HepG2 (cell line): ENCODE results near the gene ARHGAP12. TPM values are rescaled to one million over a fixed set of nuclear protein-coding genes. Genes with fewer than 3 reads are reported as not detected.

Experiments used
- ARID3A ChIP-seq: IDR thresholded peaks from 2 replicates; pipeline ENCODE4 v1.6.1; 2012; ENCODE audit warnings: low read depth, low read length, improper control_type of control experiment
- ATF1 ChIP-seq: IDR thresholded peaks from 2 replicates; pipeline ENCODE4 v1.6.1; 2016; ENCODE audit warnings: mild to moderate bottlenecking, control low read depth
- CENPBD1 ChIP-seq: sonication (generic); formaldehyde crosslinking; IDR thresholded peaks from 2 replicates; pipeline ENCODE4 v1.8.0; 2022; ENCODE audit warnings: missing genetic modification reagents, low read depth, mild to moderate bottlenecking, borderline replicate concordance
- DDIT3 ChIP-seq: sonication (generic); formaldehyde crosslinking; IDR thresholded peaks from 2 replicates; pipeline ENCODE4 v1.4.0; 2020; ENCODE audit warnings: mild to moderate bottlenecking, missing genetic modification reagents
- DZIP1 ChIP-seq: sonication (generic); formaldehyde crosslinking; IDR thresholded peaks from 2 replicates; pipeline ENCODE4 v1.5.0; 2020; ENCODE audit warnings: mild to moderate bottlenecking, missing genetic modification reagents
- ETV5 ChIP-seq: IDR thresholded peaks from 2 replicates; pipeline ENCODE4 v1.6.1; 2018; ENCODE audit warnings: missing biosample characterization, missing genetic modification reagents, inconsistent platforms, borderline replicate concordance
- PHF20 ChIP-seq: sonication (generic); formaldehyde crosslinking; IDR thresholded peaks from 2 replicates; pipeline ENCODE4 v1.5.0; 2020; ENCODE audit warnings: mild to moderate bottlenecking, missing genetic modification reagents
- SRF ChIP-seq: IDR thresholded peaks from 2 replicates; pipeline ENCODE4 v1.6.1; 2011; ENCODE audit warnings: mild to moderate bottlenecking, low read depth, low read length, moderate library complexity
- ZIK1 ChIP-seq: sonication (generic); formaldehyde crosslinking; IDR thresholded peaks from 2 replicates; pipeline ENCODE4 v1.5.0; 2020; ENCODE audit warnings: mild to moderate bottlenecking, low read depth, missing genetic modification reagents, borderline replicate concordance
- ZNF232 ChIP-seq: sonication (generic); formaldehyde crosslinking; IDR thresholded peaks from 2 replicates; pipeline ENCODE4 v1.4.0; 2020; ENCODE audit warnings: missing genetic modification reagents, borderline replicate concordance
- ZNF281 ChIP-seq: sonication (generic); formaldehyde crosslinking; IDR thresholded peaks from 2 replicates; pipeline ENCODE4 v1.4.0; 2020; ENCODE audit warnings: missing genetic modification reagents, borderline replicate concordance
- ZNF543 ChIP-seq: sonication (generic); formaldehyde crosslinking; IDR thresholded peaks from 2 replicates; pipeline ENCODE4 v1.4.0; 2020; ENCODE audit warnings: mild to moderate bottlenecking, missing genetic modification reagents
- ZNF619 ChIP-seq: sonication (generic); formaldehyde crosslinking; IDR thresholded peaks from 2 replicates; pipeline ENCODE4 v1.4.0; 2020; ENCODE audit warnings: mild to moderate bottlenecking, missing genetic modification reagents
- ZNF709 ChIP-seq: sonication (generic); formaldehyde crosslinking; IDR thresholded peaks from 2 replicates; pipeline ENCODE4 v1.5.0; 2020; ENCODE audit warnings: mild to moderate bottlenecking, missing genetic modification reagents
- ZNF770 ChIP-seq: sonication (generic); formaldehyde crosslinking; IDR thresholded peaks from 2 replicates; pipeline ENCODE4 v1.5.0; 2020; ENCODE audit warnings: mild to moderate bottlenecking, missing genetic modification reagents
- ZSCAN30 ChIP-seq: sonication (generic); formaldehyde crosslinking; IDR thresholded peaks from 2 replicates; pipeline ENCODE4 v1.5.0; 2020; ENCODE audit warnings: mild to moderate bottlenecking, missing genetic modification reagents
- polyA plus RNA-seq, 8 experiments: library from polyadenylated mRNA; depleted of rRNA in 3 of 8; stranded (reverse) in 7 of 8; unstranded in 1 of 8; fragments of >200 nt; fragmentation: Illumina TruSeq in 4 of 8; extraction: Trizol in 4 of 8; gene quantifications; 2 replicates each; pipeline versions ENCODE4 v1.2.1 to v1.2.3, GENCODE V29; 2011 to 2016; ENCODE audit warnings: low read depth in 4 of 8, missing spikeins in 1 of 8, mixed read lengths in 1 of 8; ENCODE audit not compliant: insufficient read depth in 1 of 8
- total RNA-seq, 5 experiments: library from RNA; depleted of rRNA; stranded (reverse); fragments of >200 nt; fragmentation: Illumina TruSeq; extraction: Trizol; gene quantifications; 2 replicates each; pipeline ENCODE4 v1.2.3, GENCODE V29; 2016; ENCODE audit warnings: low read depth in 1 of 5

The ARHGAP12 gene
- total and polyA plus RNA-seq, 2 of the 13 experiments (the other 11 are each of a cell fraction or from before 2014, with no cell fraction given): 25.0 to 54.6 TPM

- TF ChIP-seq ARID3A (0 out of 2 replicates have a peak, but pooled peaks have one; percentile 27), ETV5 (peak; percentile 69; the same call in 1 of the 2 replicates), ZNF709 (CRISPR knock-in tag) (no peak), PHF20 (CRISPR knock-in tag) (no peak), SRF (no peak), ZNF281 (CRISPR knock-in tag) (no peak), ZNF543 (CRISPR knock-in tag) (peak; percentile 37; the same call in 1 of the 2 replicates), ZNF619 (CRISPR knock-in tag) (no peak), DDIT3 (no peak), ZIK1 (CRISPR knock-in tag) (no peak), CENPBD1 (CRISPR knock-in tag) (no peak), ZNF232 (CRISPR knock-in tag) (no peak), ATF1 (CRISPR knock-in tag) (no peak), ZNF770 (no peak), DZIP1 (CRISPR knock-in tag) (0 out of 2 replicates have a peak, but pooled peaks have one; percentile 36), ZSCAN30 (CRISPR knock-in tag) (no peak)
Observed at GRCh38 chr10:31929261-31930022, 811 bp upstream of the ARHGAP12 start (continued).
